Mesendoderm (in vitro differentiated cells): ENCODE data around the gene PDZD2.

Experiments
- DNase-seq: peaks from one replicate; pipeline ENCODE4 v3.0.0; 2013
- H2AK5ac ChIP-seq: 2 replicates; pipeline ENCODE4 v1.6.1; 2013; ENCODE audit warnings: low read length, inconsistent platforms
- H2BK120ac ChIP-seq: 2 replicates; pipeline ENCODE4 v1.6.1; 2013; ENCODE audit warnings: low read depth, mild to moderate bottlenecking, low read length, moderate library complexity, mixed read lengths
- H2BK15ac ChIP-seq: replicated peaks from 2 replicates; pipeline ENCODE4 v1.6.1; 2013; ENCODE audit warnings: low read depth, mild to moderate bottlenecking, moderate library complexity
- H2BK5ac ChIP-seq: 2 replicates; pipeline ENCODE4 v1.6.1; 2013; ENCODE audit warnings: low read length, inconsistent platforms
- H3K18ac ChIP-seq: 2 replicates; pipeline ENCODE4 v1.6.1; 2013; ENCODE audit warnings: mild to moderate bottlenecking, low read length, mixed read lengths
- H3K23ac ChIP-seq: one replicate; pipeline ENCODE4 v1.6.1; 2013; ENCODE audit warnings: low read length
- H3K27ac ChIP-seq: 2 replicates; pipeline ENCODE4 v1.5.1; 2013; ENCODE audit warnings: low read depth, mild to moderate bottlenecking, inconsistent platforms, low read length, moderate library complexity
- H3K27me3 ChIP-seq: 2 replicates; pipeline ENCODE4 v1.6.1; 2013; ENCODE audit warnings: low read length, control low read depth, mild to moderate bottlenecking, inconsistent platforms; ENCODE audit not compliant: insufficient read depth, poor library complexity
- H3K36me3 ChIP-seq: 2 replicates; pipeline ENCODE4 v1.6.1; 2013; ENCODE audit warnings: low read length, inconsistent platforms; ENCODE audit not compliant: control insufficient read depth, insufficient read depth
- H3K4ac ChIP-seq: one replicate; pipeline ENCODE4 v1.6.1; 2013; ENCODE audit warnings: low read depth, mild to moderate bottlenecking, low read length, moderate library complexity
- H3K4me1 ChIP-seq: 2 replicates; pipeline ENCODE4 v1.6.1; 2013; ENCODE audit warnings: low read depth, low read length, inconsistent platforms; ENCODE audit not compliant: control insufficient read depth
- H3K4me2 ChIP-seq: 2 replicates; pipeline ENCODE4 v1.6.1; 2013; ENCODE audit warnings: low read length
- H3K4me3 ChIP-seq: 2 replicates; pipeline ENCODE4 v1.5.1; 2013; ENCODE audit warnings: mild to moderate bottlenecking, low read length
- H3K56ac ChIP-seq: one replicate; pipeline ENCODE4 v1.6.1; 2013; ENCODE audit warnings: low read length
- H3K79me1 ChIP-seq: 2 replicates; pipeline ENCODE4 v1.6.1; 2013; ENCODE audit warnings: low read length, inconsistent platforms
- H3K79me2 ChIP-seq: 2 replicates; pipeline ENCODE4 v1.6.1; 2013; ENCODE audit warnings: mild to moderate bottlenecking, low read length; ENCODE audit not compliant: control insufficient read depth, insufficient read depth
- H3K9ac ChIP-seq: 2 replicates; pipeline ENCODE4 v1.6.1; 2013; ENCODE audit warnings: low read length, inconsistent platforms
- H4K5ac ChIP-seq: one replicate; pipeline ENCODE4 v1.6.1; 2013; ENCODE audit warnings: low read length
- H4K8ac ChIP-seq: one replicate; pipeline ENCODE4 v1.6.1; 2013; ENCODE audit warnings: low read depth, mild to moderate bottlenecking, control low read depth, low read length, moderate library complexity
- WGBS: extraction: QIAGEN DNeasy Blood & Tissue Kit; methylation state at CpG from one replicate; pipeline ENCODE4 v1.1.7; 2013; ENCODE audit warnings: low lambda C conversion rate, missing lambda C conversion rate; ENCODE audit not compliant: insufficient coverage; ENCODE audit errors: extremely low coverage; 5-methylcytosine and 5-hydroxymethylcytosine counted together

Gene PDZD2

DNA sequence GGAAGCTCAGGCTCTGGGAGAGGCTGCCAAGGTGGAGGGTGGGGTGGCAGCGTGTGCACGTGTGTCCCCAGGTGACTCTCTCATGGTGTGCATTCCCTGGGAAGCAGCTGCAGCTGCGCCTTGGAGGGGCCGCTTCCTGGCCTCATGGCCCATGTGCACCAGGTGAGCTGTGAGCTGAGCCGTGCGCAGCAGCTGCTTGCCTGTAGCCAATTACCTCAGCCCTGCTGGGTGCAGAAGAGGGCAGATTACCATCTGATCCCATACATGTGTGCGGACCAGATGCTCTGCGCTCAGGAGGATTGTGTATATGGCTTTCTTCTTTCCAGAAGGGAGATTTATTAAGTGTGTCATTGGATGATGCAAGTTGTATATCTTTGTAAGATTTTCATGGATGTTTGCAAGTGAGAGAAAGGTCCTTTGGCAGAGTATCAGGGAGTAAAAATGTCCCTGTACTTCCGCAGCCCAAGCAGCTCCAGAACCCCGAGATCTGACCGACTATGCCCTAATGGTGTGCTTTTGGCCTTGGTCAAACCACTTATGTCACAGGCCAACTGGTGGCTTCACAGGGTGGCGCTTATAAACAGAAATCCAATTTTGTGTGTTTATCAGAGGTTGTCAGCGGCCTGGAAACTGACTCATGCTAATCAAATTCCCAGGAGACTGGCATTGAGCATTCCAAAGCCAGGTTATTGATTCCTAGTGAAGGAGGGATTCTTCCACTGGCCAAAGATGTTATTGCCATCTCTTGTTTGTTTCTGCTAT, 305.9 kb downstream of the PDZD2 start:
- H3K4ac ChIP-seq: no peak overlapping the region
- H3K56ac ChIP-seq: no peak overlapping the region
- no peak overlapping the region for H2BK5ac ChIP-seq
- no peaks in the 10 kb centered on the region for H3K27me3 ChIP-seq
- H3K36me3 ChIP-seq: no peaks in the 10 kb centered on the region
- H3K4me2 ChIP-seq: no peak overlapping the region
- H3K27ac ChIP-seq: no peak overlapping the region
- no peak overlapping the region for H3K4me3 ChIP-seq
- H3K18ac ChIP-seq: no peak overlapping the region
- no peak overlapping the region for H2AK5ac ChIP-seq
- H2BK120ac ChIP-seq: no peak overlapping the region
- H3K23ac ChIP-seq: no peak overlapping the region
- no peak overlapping the region for H2BK15ac ChIP-seq
- DNase-seq: no peak
- H4K5ac ChIP-seq: no peak overlapping the region
- H3K9ac ChIP-seq: no peak overlapping the region
- no peaks in the 10 kb centered on the region for H3K4me1 ChIP-seq
- H3K79me2 ChIP-seq: no peaks in the 10 kb centered on the region
- H3K79me1 ChIP-seq: no peaks in the 10 kb centered on the region
- no CpG with 5 or more reads among the region's 13 CpGs for WGBS
- no peak overlapping the region for H4K8ac ChIP-seq

DNA sequence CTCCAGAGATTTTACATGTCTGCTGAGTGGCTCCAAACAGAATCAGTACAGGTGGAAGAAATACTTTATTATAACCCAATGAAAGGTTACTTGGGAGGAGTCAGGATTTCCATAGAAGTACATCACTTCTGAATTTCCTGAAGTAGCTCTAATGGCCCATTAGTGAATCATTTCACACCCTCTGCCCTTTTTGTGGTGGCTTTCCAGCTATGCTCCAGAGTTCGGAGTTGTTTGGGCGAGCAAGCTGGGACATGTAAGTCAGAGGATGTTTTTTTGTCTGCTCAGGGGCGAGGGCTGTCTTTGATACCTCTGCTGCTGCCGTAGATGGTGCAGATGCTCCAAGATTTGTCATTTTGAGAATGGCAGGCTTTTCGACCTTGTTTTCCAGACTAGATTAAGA, 309.1 kb downstream of the PDZD2 start:
- Histone ChIP-seq H3K4ac (no peak overlapping the region), H3K79me1 (no peaks in the 10 kb centered on the region), H2BK5ac (no peak overlapping the region), H3K4me2 (no peak overlapping the region), H3K56ac (no peak overlapping the region), H3K9ac (no peak overlapping the region), H4K5ac (no peak overlapping the region), H2BK15ac (no peak overlapping the region), H3K4me3 (no peak overlapping the region), H3K36me3 (no peaks in the 10 kb centered on the region), H3K27me3 (no peaks in the 10 kb centered on the region), H2AK5ac (no peak overlapping the region), H2BK120ac (no peak overlapping the region), H3K79me2 (no peaks in the 10 kb centered on the region), H3K27ac (no peak overlapping the region), H4K8ac (no peak overlapping the region), H3K18ac (peak overlapping the region; percentile 18), H3K23ac (no peak overlapping the region), H3K4me1 (no peaks in the 10 kb centered on the region)
- no CpG with 5 or more reads among the region's 5 CpGs for WGBS
- DNase-seq: peak; percentile 16

DNA sequence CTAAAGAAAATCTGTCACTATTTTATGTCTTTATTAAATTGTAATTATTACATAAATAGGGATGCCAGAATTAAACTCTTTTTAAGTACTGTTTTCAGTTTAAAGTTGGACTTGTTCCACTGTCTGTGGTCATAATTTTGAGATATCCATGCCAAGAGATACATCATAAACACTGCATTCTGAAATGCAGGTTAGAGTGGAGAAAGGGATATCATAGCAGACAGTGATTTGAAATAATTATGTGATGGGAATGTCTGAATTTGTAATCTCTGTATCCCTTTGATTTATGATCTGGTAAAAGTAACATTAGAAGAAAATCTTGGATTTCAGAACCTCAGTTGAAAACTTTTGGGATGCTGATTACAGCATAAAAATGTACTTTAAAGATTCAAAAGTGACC, 313.1 kb downstream of the PDZD2 start:
- no peak overlapping the region for H2BK120ac ChIP-seq
- no peaks in the 10 kb centered on the region for H3K79me1 ChIP-seq
- H3K4me3 ChIP-seq: no peak overlapping the region
- H3K4me2 ChIP-seq: no peak overlapping the region
- H3K18ac ChIP-seq: no peak overlapping the region
- H3K23ac ChIP-seq: no peak overlapping the region
- H3K9ac ChIP-seq: no peak overlapping the region
- no peaks in the 10 kb centered on the region for H3K36me3 ChIP-seq
- H3K4ac ChIP-seq: no peak overlapping the region
- H3K79me2 ChIP-seq: no peaks in the 10 kb centered on the region
- H3K27me3 ChIP-seq: no peaks in the 10 kb centered on the region
- no peaks in the 10 kb centered on the region for H3K4me1 ChIP-seq
- no peak for DNase-seq
- no peak overlapping the region for H2AK5ac ChIP-seq
- H4K5ac ChIP-seq: no peak overlapping the region
- no peak overlapping the region for H2BK15ac ChIP-seq
- H3K56ac ChIP-seq: no peak overlapping the region
- no peak overlapping the region for H2BK5ac ChIP-seq
- no peak overlapping the region for H4K8ac ChIP-seq
- no peak overlapping the region for H3K27ac ChIP-seq

DNA sequence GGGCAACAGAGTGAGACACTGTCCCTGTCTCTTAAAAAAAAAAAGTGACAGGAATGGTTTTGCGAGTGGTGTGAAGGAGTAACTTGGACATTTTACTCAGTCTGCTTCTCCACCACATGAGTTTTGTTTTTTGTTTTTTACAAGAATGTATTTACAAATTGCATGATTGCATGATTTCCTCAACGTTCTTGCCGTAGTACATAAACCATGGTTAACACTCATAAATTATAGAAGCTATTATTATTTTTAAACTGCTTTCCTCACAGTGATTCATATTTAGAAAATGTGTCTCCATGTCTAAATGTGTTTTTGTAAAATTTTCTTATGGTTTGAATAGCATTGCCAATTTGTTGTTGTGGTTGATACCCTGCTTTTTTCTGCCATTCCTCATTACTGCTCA, 315.2 kb downstream of the PDZD2 start:
- H4K8ac ChIP-seq: no peak overlapping the region
- H3K18ac ChIP-seq: no peak overlapping the region
- H3K27me3 ChIP-seq: no peaks in the 10 kb centered on the region
- no peak overlapping the region for H3K56ac ChIP-seq
- H3K4me2 ChIP-seq: no peak overlapping the region
- H3K27ac ChIP-seq: no peak overlapping the region
- no peak for DNase-seq
- no peak overlapping the region for H3K9ac ChIP-seq
- no peak overlapping the region for H4K5ac ChIP-seq
- no peak overlapping the region for H3K4ac ChIP-seq
- H2BK120ac ChIP-seq: no peak overlapping the region
- no CpG with 5 or more reads among the region's 3 CpGs for WGBS
- no peaks in the 10 kb centered on the region for H3K4me1 ChIP-seq
- H2BK15ac ChIP-seq: no peak overlapping the region
- H3K4me3 ChIP-seq: no peak overlapping the region
- no peak overlapping the region for H2AK5ac ChIP-seq
- no peaks in the 10 kb centered on the region for H3K79me2 ChIP-seq
- H2BK5ac ChIP-seq: no peak overlapping the region
- no peak overlapping the region for H3K23ac ChIP-seq
- no peaks in the 10 kb centered on the region for H3K36me3 ChIP-seq
- no peaks in the 10 kb centered on the region for H3K79me1 ChIP-seq

DNA sequence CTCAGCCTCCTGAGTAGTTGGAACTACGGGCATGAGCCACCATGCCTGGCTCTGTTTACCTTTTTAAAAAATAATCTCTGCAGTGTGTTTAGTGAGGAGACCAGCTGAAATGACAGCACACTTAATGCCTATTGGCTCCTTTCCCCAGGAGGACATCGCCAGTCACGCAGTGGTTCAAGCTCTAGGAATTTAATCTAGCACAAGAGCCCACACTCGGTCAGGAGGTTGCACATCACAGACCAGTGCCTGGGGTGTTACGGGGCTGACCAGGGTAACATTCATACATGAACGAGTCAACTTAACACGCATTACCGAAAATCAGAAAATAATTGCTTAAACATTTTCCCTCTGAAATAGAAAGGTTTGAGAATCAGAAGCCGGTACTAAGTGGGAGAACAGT, 318.2 kb downstream of the PDZD2 start:
- Histone ChIP-seq H3K9ac (no peak overlapping the region), H3K27me3 (no peaks in the 10 kb centered on the region), H3K4me2 (no peak overlapping the region), H3K36me3 (no peaks in the 10 kb centered on the region), H3K4ac (no peak overlapping the region), H4K5ac (no peak overlapping the region), H3K27ac (no peak overlapping the region), H3K4me3 (no peak overlapping the region), H2BK15ac (no peak overlapping the region), H3K79me1 (no peaks in the 10 kb centered on the region), H2BK5ac (no peak overlapping the region), H4K8ac (no peak overlapping the region), H3K23ac (no peak overlapping the region), H2BK120ac (no peak overlapping the region), H3K79me2 (no peaks in the 10 kb centered on the region), H3K56ac (no peak overlapping the region), H2AK5ac (no peak overlapping the region), H3K18ac (peak overlapping the region; percentile 22), H3K4me1 (no peaks in the 10 kb centered on the region)
- no CpG with 5 or more reads among the region's 9 CpGs for WGBS
- DNase-seq: no peak

DNA sequence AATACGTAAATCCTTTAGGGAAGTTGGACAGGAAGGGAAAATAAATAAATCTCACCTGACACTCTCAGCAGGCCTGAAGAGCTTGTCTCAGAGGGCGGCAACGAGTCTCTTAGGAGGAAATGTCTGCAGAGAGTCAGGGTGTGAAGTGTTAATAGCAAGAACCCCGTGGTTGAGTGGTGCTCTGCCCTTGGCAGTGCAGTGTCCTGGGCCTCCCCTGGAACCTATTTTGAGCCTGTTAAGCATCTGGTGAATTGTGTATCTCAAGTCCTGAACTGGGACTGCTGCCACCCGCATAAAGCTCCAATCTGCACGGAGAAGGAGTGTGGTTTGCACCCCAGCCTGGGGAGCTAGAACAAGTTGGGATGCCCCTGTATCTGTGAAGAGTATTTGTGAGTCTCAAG, 323.4 kb downstream of the PDZD2 start:
- Histone ChIP-seq H2BK15ac (no peak overlapping the region), H2BK120ac (no peak overlapping the region), H3K27ac (no peak overlapping the region), H3K23ac (no peak overlapping the region), H3K4me3 (no peak overlapping the region), H4K5ac (no peak overlapping the region), H3K18ac (peak overlapping the region; percentile 40), H3K4me1 (peaks cover 1% of the 10 kb centered on the region), H3K79me1 (no peaks in the 10 kb centered on the region), H2AK5ac (no peak overlapping the region), H3K56ac (no peak overlapping the region), H3K4ac (no peak overlapping the region), H3K4me2 (no peak overlapping the region), H2BK5ac (no peak overlapping the region), H3K9ac (no peak overlapping the region), H3K36me3 (no peaks in the 10 kb centered on the region), H3K27me3 (no peaks in the 10 kb centered on the region), H3K79me2 (no peaks in the 10 kb centered on the region), H4K8ac (no peak overlapping the region)
- no CpG with 5 or more reads among the region's 6 CpGs for WGBS
- DNase-seq: peak; percentile 57
